ENCODE measurements around the gene CLMN. TPM values are rescaled to one million over a fixed set of nuclear protein-coding genes. Genes with fewer than 3 reads are reported as not detected.
"Not testable (repeated sequence)": the region's sequence is repeated elsewhere in the genome, so short reads cannot be mapped to it uniquely, and the experiment has no call there.

Gene CLMN
- total and polyA plus RNA-seq, 10 of the 15 experiments (the other 5 are each of a cell fraction or from before 2014, with no cell fraction given), result 7.8 to 49.3 (median 18.5) TPM

GRCh38 chr14:95140060-95140858 lies 179.4 kb downstream of the CLMN start:
- H3K9me3 ChIP-seq (replicated peaks; ENCODE audit: control insufficient read depth, insufficient read depth, low read length), result peaks cover 4% of the 10 kb centered on the region
- POLR2A ChIA-PET, result interaction anchor here (1.1 to 1.4 kb wide), 2 partner anchors 10 to 17 kb away, joined by 3 to 6 read pairs; partner anchors contain the start of gene DICER1
- H3K27me3 ChIP-seq (replicated peaks in 1 of 2; ENCODE audit: control insufficient read depth in 2 of 2, insufficient read depth in 2 of 2, low read length in 1 of 2), result no peaks in the 10 kb centered on the region
- no TSS peak for BruUV-seq (replicated peaks)
- WGBS (ENCODE audit: insufficient coverage, insufficient replicate concordance, low lambda C conversion rate, missing lambda C conversion rate), result 29% methylated on average over 5 of the region's 5 CpGs
- intact Hi-C loops (cut with micrococcal nuclease; ENCODE audit: unreplicated experiment), result no loop called here
- H3K4me1 ChIP-seq (ENCODE audit: control insufficient read depth, insufficient read depth, low read length), result peaks cover 22% of the 10 kb centered on the region; the same call in 1 of the 2 replicates
- no peak for FAIRE-seq
- H3K27ac ChIP-seq (ENCODE audit: control insufficient read depth, insufficient read depth), result peak overlapping the region; percentile 56
- H3K4me2 ChIP-seq (ENCODE audit: control insufficient read depth, insufficient read depth), result peak overlapping the region; percentile 43
- DNase-seq (ENCODE audit: low read depth, low spot score), result no peak
- H3K36me3 ChIP-seq (ENCODE audit: control insufficient read depth in 2 of 2, insufficient read depth in 2 of 2, low read length in 1 of 2), result peaks cover 0 to 9% of the 10 kb centered on the region in 2 experiments; a peak in 1 of 4 replicates
- SMC1A ChIA-PET (ENCODE audit: uncharacterized antibody, unreplicated experiment), result interaction anchor here (0.6 to 1.8 kb wide), 7 partner anchors 10 to 178 kb away, joined by 3 to 13 read pairs (median 4); no protein-coding TSS in a partner anchor
- RAD21 ChIA-PET (ENCODE audit: unreplicated experiment), result interaction anchor here (0.7 to 1.0 kb wide), 3 partner anchors 9 to 56 kb away, joined by 3 to 4 read pairs (median 3); no protein-coding TSS in a partner anchor
- in situ Hi-C loops (cut with MboI), result no loop called here
- ATAC-seq, result peak; percentile 47
- TF ChIP-seq SPI1 (IDR thresholded peaks at IDR 0.05; ENCODE audit: borderline replicate concordance, insufficient read depth, low read depth, low read length) (peak; percentile 47; the same call in 1 of the 2 replicates), SUPT20H (IDR thresholded peaks at IDR 0.05; ENCODE audit: borderline replicate concordance, control insufficient read depth, low read depth, low read length) (no peak), ZBED1 (IDR thresholded peaks at IDR 0.05; ENCODE audit: borderline replicate concordance) (no peak)
- CTCF ChIA-PET, result interaction anchor here (0.7 to 1.3 kb wide), 5 partner anchors 10 to 222 kb away, joined by 3 read pairs; no protein-coding TSS in a partner anchor
- H3K79me2 ChIP-seq (ENCODE audit: control insufficient read depth, insufficient read depth, low read length), result peaks cover 80% of the 10 kb centered on the region
- peak overlapping the region; percentile 23; the same call in 1 of the 2 replicates for H3K4me3 ChIP-seq
- no peak overlapping the region for H3K9ac ChIP-seq (ENCODE audit: control insufficient read depth, insufficient read depth, low read length)
- no peak overlapping the region for H2AFZ ChIP-seq (ENCODE audit: control insufficient read depth, low read depth, low read length)
- no peaks in the 10 kb centered on the region for H4K20me1 ChIP-seq (ENCODE audit: control insufficient read depth, insufficient read depth)

GRCh38 chr14:95138876-95139275 lies 180.8 kb downstream of the CLMN start:
- peaks cover 77% of the 10 kb centered on the region for H3K79me2 ChIP-seq (ENCODE audit: control insufficient read depth, insufficient read depth, low read length)
- no peak overlapping the region for H3K9ac ChIP-seq (ENCODE audit: control insufficient read depth, insufficient read depth, low read length)
- DNase-seq (ENCODE audit: low read depth, low spot score), result no peak
- no peak for ATAC-seq
- POLR2A ChIA-PET, result no interaction called here
- peaks cover 0 to 14% of the 10 kb centered on the region in 2 experiments; a peak in 2 of 4 replicates for H3K36me3 ChIP-seq (ENCODE audit: control insufficient read depth in 2 of 2, insufficient read depth in 2 of 2, low read length in 1 of 2)
- no TSS peak for BruUV-seq (replicated peaks)
- RAD21 ChIA-PET (ENCODE audit: unreplicated experiment), result interaction anchor here (1.0 to 1.4 kb wide), 3 partner anchors 14 to 44 kb away, joined by 3 to 5 read pairs (median 3); partner anchors contain the start of gene DICER1
- no peak overlapping the region for H3K27ac ChIP-seq (ENCODE audit: control insufficient read depth, insufficient read depth)
- peaks cover 21% of the 10 kb centered on the region for H3K4me1 ChIP-seq (ENCODE audit: control insufficient read depth, insufficient read depth, low read length)
- CTCF ChIA-PET, result interaction anchor here (1.3 kb wide), 1 partner anchor 11 kb away, joined by 5 read pairs; no protein-coding TSS in a partner anchor
- H3K4me2 ChIP-seq (ENCODE audit: control insufficient read depth, insufficient read depth), result no peak overlapping the region
- WGBS (ENCODE audit: insufficient coverage, insufficient replicate concordance, low lambda C conversion rate, missing lambda C conversion rate), result no CpG with 5 or more reads among the region's 1 CpG
- no peak for FAIRE-seq
- SMC1A ChIA-PET (ENCODE audit: uncharacterized antibody, unreplicated experiment), result interaction anchor here (0.8 to 1.2 kb wide), 4 partner anchors 11 to 74 kb away, joined by 3 to 9 read pairs (median 4); no protein-coding TSS in a partner anchor
- H3K9me3 ChIP-seq (replicated peaks; ENCODE audit: control insufficient read depth, insufficient read depth, low read length), result no peaks in the 10 kb centered on the region
- intact Hi-C loops (cut with micrococcal nuclease; ENCODE audit: unreplicated experiment), result no loop called here
- H2AFZ ChIP-seq (ENCODE audit: control insufficient read depth, low read depth, low read length), result no peak overlapping the region
- no peaks in the 10 kb centered on the region for H3K27me3 ChIP-seq (replicated peaks in 1 of 2; ENCODE audit: control insufficient read depth in 2 of 2, insufficient read depth in 2 of 2, low read length in 1 of 2)
- TF ChIP-seq ZBED1 (IDR thresholded peaks at IDR 0.05; ENCODE audit: borderline replicate concordance) (no peak), ZNF217 (IDR thresholded peaks at IDR 0.05) (no peak), SMAD1 (IDR thresholded peaks at IDR 0.05; ENCODE audit: low read depth, partially characterized antibody) (no peak)
- H4K20me1 ChIP-seq (ENCODE audit: control insufficient read depth, insufficient read depth), result no peaks in the 10 kb centered on the region
- no peak overlapping the region for H3K4me3 ChIP-seq
- in situ Hi-C loops (cut with MboI), result no loop called here

- Histone ChIP-seq H3K36me3 (ENCODE audit: control insufficient read depth in 2 of 2, insufficient read depth in 2 of 2, low read length in 1 of 2) (peaks cover 0 to 14% of the 10 kb centered on the region in 2 experiments; a peak in 2 of 4 replicates), H3K4me1 (ENCODE audit: control insufficient read depth, insufficient read depth, low read length) (peaks cover 19% of the 10 kb centered on the region), H3K79me2 (ENCODE audit: control insufficient read depth, insufficient read depth, low read length) (peaks cover 73% of the 10 kb centered on the region)
- CTCF ChIA-PET, result interaction anchor here (0.7 to 1.5 kb wide), 3 partner anchors 11 to 233 kb away, joined by 3 to 5 read pairs (median 3); no protein-coding TSS in a partner anchor
- H3K27me3 ChIP-seq (replicated peaks in 1 of 2; ENCODE audit: control insufficient read depth in 2 of 2, insufficient read depth in 2 of 2, low read length in 1 of 2); ATAC-seq; POLR2A ChIA-PET; H4K20me1 ChIP-seq (ENCODE audit: control insufficient read depth, insufficient read depth); FAIRE-seq; H3K9me3 ChIP-seq (replicated peaks; ENCODE audit: control insufficient read depth, insufficient read depth, low read length); H3K4me2 ChIP-seq (ENCODE audit: control insufficient read depth, insufficient read depth); H3K9ac ChIP-seq (ENCODE audit: control insufficient read depth, insufficient read depth, low read length); intact Hi-C loops (cut with micrococcal nuclease; ENCODE audit: unreplicated experiment); in situ Hi-C loops (cut with MboI); H2AFZ ChIP-seq (ENCODE audit: control insufficient read depth, low read depth, low read length); BruUV-seq (replicated peaks); H3K4me3 ChIP-seq; H3K27ac ChIP-seq (ENCODE audit: control insufficient read depth, insufficient read depth); DNase-seq (ENCODE audit: low read depth, low spot score): not testable (repeated sequence)
- RAD21 ChIA-PET (ENCODE audit: unreplicated experiment), result interaction anchor here (1.2 to 1.4 kb wide), 2 partner anchors 14 to 44 kb away, joined by 3 read pairs; no protein-coding TSS in a partner anchor
- SMC1A ChIA-PET (ENCODE audit: uncharacterized antibody, unreplicated experiment), result interaction anchor here (0.7 to 1.5 kb wide), 6 partner anchors 11 to 69 kb away, joined by 3 to 9 read pairs (median 4); no protein-coding TSS in a partner anchor
- 100% methylated on average over 4 of the region's 5 CpGs for WGBS (ENCODE audit: insufficient coverage, insufficient replicate concordance, low lambda C conversion rate, missing lambda C conversion rate)
These were observed 181.3 kb downstream of the CLMN start for GRCh38 chr14:95138455-95138854.

Data from GM12878 (cell line).